TTC549 (cell line): ENCODE data around the gene URM1.

Source experiments
- FAIRE-seq: peaks from 2 replicates; lab custom pipeline; 2012; peaks lifted over from hg19 to GRCh38; lab: Jason Lieb, UNC

The URM1 gene

DNA sequence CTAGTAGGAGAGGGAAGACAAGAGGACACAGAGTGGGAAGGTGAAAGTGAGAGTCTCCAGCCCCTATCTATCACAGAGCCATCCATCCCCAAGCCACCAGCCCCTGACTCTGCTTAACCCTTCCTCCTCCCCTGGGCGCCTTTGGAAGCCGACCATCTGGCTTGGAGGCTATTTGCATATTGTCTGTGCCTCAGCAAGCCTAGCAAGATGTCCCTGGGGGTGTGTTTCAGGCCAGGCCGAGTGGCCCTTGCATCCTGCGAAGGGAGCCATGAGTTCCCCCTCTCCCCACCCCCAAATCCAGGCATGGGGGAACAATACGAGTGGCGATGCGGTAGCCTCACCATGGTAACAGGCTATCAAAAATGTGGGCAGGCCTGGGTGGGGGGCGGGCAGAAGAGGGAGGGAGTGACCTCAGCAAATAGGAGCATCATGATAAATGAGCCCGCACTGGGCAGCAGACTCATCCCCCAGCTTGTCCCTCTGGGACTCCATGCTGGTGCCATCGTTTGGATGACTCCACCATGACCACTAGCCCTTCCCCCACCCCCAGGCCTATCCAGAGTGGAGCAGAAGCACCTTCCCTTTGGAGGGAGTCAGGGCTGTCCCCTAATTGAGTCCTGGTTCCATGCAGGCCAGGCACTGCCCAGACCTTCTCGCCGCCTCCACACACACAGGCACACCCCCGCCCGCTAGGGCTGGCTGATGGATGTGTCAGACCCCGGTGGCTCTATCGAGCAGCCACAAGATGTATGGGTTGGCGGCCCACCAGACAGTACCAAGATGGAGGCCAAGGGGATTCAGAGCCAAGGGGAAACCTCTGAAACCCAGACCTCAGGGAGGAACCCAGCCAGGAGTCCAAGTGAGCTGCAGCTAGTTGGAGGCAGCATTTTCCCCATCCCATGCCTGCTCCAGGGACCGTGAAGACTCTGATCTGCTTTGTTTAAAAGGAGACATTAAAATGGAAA lies 14.6 kb downstream of the URM1 start:
- no peak for FAIRE-seq

DNA sequence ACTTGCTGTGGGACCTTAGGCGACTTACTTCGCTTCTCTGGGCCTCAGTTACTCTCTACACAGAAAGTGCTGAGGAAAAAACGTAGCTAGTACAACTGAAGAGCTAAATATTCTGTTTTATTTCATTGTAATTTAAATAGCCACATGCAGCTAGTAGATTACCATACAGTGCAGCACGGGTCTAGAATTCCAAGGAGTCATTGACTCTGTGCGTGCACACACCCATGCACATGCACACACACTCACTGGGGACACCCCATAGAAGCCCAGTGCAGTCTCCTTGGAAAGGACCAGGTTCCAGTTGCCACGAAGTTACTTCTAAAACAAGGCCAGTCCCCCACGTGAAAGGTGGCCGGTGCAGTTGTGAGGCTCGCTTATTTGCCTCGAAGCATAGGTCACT lies 17.0 kb downstream of the URM1 start:
- no peak for FAIRE-seq

DNA sequence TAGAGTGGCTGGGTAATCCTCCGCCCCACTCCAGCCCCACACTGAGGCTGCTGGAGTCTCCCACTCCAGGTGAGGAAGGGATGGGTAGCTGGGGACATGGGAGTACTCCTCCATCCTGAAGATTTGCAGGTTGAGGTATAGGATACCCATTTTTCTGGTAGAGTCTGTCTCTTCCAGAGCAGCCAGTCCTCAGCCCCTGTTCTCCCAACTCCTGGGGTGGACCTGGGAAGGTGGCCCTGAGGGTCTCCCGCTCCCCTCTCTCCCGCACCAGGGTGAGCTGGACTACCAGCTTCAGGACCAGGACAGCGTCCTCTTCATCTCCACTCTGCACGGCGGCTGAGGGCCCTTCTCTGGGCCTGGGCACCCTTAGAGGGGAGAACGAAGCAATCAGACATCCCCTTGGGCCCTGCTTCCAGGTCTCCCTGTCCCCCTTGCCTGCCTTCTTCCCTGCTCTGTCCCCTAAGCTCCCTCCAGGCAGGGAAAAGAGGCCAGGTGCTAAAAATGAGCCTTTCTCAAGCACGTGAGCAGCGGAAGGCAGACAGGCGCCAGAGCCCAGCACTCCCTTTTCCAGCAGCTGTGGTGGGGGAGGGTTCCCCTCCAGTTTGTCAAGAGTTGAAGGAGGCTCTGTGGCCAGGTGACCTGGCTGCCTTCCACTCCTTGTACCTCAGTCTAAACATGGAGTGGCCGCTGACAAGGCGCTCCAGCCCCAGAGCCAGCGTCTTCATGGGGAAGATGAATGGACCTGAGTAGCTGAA lies 18.4 kb downstream of the URM1 start:
- no peak for FAIRE-seq

DNA sequence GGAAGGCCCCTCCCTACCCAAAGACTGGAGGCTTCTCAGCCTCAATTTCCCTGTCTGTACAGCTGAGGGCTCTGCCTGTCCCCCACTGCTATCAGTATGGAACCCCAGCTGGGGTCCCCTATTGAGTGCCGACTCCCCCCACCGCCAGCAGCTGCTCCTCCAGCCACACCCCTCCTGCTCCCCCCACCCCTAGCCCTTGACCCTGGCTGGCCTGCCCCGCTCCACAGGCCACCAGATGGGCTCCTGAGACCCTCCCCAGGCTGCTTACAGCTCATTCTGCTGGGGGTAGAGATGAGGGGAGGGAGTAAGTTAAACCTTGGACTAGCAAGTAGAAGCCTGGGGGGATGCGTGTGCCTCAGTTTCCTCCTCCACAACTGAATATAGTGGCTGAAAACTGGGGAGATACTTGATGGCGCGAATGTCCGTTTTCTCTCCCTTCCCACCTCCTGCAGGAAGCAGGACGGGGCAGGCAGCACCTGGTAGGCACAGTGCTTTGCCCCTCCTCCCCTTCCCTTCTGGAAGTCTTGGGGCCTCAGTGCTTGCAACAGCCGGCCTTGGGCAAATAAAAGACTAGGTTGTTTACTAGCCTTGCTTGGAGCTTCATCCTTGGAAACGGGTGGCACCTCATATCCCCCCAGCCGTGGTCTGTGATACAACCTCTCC lies 19.1 kb downstream of the URM1 start:
- no peak for FAIRE-seq

DNA sequence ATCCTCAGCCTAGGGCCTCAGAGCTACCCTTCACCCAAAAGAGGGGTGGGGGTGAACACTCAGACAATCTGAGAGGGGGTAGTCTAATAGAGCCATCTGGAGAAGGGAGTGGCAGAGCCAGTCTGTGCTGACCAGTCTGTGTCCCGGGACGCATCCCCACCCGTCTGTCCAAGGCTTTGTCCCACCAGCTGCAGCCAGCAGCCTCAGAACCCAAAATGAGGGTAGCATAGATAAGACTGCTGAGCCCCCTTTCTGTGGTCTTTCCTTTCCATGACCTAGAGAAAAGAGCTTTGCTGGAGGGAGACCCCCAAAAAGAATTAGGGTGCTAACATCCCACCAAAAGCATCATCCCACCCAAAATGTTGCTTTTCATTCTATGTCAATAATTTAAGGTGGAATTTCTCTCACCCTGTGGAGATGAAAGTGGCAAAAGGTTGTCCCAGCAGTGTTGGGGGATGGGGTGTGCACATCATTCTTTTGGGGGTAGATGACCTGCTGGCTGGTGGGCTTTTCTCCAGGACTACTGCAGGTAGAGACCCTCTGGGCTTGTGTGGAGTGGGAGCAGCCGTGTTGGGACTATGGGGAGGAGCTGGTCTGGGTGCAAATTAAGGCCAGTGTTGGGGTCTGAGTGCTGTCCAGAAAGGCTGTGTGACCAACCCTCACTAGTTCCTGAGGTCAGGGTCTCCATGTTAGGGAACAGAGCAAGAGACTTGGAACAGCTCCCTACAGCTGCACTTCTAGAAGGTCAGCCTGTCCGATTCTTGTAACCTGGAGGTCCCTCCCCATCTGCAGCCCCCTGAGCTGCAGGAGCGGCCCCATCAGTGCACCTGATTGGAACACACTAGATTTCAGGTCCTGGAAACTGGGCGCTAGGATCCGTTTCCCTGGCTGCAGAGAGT lies 19.9 kb downstream of the URM1 start:
- no peak for FAIRE-seq

DNA sequence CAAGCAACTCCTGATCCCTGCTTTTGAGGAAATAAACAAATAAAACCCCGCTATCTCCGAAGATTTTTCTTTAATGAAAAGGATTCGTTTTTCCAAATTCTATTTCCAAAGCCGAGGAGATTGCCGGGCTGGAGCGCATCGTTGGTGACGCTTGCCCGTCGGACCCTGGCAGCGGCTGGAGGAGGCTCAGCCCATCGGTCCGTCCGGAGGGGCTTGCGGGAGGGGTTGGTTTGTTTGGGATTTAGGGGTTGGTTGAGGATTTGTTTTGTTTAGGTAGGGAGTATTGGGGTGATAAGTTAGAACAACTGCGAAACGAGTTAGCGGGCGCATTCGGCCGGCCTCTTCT lies 20.8 kb downstream of the URM1 start:
- FAIRE-seq = no peak

DNA sequence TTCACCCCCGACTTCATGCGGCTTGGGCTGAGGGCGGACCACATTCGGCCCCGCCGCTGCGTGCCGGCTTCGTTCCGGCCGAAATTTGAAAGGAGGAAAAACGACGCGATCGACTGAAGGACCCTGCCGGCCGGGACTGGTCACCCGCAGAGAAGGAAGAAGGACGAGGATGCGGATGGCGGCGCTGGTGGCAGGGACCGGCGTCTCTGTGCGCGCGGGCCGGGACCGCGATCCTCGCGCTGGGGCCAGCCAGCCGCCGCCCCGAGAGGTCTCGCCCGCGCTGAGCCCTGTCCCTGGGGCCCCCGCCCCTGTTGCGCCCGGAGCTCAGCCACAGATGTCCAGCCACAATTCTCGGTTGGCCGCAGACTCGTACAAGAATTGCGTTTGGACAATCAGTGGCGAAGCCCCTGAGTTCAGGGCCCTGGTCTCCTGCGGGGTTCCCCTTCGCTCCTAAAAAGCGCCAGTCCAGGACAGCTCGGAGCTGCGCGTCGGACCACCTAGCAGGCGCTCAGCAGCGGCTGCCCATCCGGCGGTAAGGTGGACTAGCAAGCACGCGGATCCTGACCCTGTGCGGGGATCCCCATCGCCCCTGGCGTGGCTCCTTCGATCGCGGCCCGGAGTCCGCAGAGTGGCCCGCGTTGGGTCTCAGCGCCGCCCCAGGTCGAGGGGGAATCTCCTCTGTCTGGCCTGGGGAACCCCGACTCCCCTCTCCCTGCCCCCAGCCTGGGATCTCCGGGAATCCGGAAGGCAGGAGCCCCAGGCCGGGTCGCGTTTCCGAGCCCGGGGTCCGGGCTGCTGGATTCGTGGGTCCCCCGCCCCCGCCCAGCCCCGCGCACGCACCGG lies 21.3 kb downstream of the URM1 start:
- no peak for FAIRE-seq

DNA sequence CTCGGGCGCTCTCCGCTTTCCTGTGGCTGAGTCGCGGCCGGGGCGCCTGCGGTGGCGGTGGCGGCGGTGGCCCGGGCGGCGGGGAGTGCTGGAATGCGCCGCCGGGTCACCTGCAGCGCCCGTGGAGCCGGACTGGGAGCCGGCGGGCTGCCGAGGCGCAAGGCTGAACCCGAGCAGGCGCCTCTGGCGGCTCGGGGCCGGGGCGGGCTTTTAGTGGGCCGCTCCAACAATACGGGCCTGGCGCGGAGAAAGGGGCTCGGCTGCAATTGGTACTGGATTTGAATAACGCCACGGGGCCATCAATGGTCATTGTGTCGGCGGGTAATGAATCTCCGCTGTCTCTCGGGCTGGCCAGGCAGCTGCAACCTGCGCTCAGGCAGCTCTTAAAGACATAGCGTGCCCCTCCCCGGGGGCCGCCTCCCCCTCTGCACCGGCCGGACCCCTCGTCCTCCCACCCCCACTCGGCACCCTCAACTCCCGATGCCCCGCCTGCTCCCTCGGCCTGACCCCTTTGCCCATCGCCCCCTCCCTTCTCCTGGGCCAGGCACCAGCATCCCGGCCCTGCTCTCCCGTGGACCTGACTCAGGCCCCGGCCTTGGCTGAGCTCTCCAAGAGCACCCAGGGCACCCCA lies 22.1 kb downstream of the URM1 start:
- no peak for FAIRE-seq

DNA sequence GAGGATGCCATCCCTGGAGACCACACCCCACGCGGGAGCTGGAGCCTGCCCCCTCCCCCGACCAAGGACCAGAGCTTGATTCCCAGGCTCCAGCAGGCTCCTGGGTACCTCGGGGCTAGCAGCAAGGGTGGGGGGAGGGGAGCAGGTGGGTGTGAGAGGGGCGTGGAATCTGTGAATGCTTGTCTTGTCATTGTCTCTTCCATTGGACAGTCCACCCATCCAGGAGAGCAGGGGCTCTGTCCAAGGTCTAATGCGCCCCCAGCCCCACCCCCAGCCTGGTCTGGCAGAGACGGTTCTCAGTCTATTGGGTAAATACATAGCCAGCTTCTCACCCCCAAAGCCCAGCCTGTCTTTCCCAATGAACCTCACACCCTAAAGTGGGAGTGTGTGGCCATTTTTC lies 22.8 kb downstream of the URM1 start:
- FAIRE-seq = no peak

DNA sequence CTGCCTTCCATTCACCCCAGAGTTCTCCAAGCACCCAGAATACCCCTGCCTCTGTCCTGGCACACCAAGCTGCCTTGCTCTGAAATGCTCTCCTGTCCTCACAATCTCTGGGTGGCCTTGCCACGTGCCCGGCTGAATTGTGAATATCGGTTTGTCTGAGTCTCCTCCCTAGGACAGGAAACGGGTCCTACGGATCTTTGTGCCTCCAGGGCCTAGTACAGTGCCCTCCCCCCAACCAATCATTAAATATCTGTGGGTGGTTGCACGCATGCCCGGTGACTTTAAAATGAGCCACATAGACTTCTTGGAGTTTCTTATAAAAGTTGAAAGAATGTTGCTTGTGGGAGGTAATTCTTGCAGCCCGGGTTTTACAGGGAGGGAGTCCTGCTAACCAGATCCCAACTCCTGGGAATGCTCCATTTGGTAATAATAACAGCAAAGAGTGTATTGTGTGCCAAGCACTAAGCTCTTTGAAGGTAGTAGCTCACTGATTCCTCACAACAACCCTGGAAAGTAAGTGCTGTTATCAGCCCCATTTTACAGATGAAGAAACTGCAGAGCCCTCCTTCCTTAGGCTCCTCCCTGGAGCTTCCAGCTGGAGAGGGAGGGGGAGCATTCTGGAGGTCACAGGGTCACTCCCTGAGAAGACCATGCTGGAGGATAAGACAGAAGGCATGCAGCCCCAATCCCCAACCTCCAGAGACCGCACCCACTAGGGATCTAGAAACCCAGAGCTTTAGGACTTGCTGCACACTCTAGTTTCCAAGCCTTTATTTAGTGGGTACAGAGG lies 23.4 kb downstream of the URM1 start:
- FAIRE-seq = no peak

DNA sequence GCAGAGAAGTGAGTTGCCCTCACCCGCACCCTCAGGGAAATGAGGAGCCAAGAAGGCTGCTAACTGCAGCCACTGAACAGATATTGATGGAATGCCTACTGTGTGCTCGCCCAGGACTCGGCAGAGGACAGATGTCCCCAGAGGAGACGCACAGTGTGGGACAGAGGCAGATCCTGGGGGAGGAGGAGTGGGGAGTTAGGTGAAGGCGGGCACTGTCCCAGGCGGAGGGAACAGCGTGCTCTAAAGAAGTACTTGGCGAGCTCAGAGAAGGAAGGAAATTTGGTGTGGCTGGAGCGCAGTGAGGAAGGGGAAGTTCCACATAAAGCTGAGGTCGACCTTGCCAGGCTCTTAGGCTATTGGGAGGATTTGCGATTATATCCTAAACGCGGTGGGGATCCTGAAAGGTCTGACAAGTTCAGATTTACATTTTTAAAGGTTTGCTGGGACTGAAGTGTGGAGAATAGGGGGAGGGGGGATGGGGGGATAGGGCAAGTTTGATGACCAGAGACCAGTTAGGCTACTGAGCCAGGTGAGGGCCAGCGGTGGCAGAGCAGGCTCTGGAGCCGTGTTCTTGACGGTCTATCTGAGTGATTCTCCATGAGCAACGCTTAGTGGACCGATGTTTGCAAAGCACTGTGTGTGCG lies 25.9 kb downstream of the URM1 start:
- FAIRE-seq = no peak

DNA sequence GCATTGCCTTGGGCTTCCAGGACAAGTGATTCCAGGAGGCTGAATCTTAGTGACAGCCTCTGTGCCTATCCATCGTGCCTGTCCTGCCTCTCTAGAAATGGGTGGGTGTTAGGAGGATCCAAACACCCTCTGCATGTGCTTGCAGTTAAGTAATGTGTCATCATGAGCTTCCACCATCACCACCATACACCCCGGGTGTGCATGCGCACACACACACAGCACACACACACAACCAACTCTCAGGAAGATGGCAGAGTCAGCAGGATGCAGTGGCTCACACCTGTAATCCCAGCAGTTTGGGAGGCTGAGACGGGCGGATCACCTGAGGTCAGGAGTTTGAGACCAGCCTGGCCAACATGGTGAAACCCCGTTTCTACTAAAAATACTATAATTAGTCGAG lies 26.7 kb downstream of the URM1 start:
- FAIRE-seq = no peak

DNA sequence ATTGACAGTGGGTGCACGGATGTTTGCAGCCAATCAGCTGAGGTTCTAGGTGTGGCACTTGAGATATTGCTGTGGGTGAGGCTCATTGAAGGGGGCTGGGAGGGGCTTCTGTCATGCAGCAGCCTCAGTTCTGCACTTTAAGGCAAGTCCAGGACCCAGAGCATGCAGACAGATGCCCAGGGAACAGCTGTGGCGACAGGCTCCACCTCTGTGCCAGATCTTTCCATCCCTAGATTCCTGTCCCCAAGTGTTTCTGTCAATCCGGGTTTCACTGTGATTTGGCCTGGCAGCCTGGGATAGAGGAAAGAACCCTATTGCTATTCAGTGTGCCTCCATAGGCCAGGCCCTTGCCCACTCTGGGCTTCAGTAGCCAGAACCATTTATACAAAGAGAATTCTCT lies 28.7 kb downstream of the URM1 start:
- FAIRE-seq = no peak

DNA sequence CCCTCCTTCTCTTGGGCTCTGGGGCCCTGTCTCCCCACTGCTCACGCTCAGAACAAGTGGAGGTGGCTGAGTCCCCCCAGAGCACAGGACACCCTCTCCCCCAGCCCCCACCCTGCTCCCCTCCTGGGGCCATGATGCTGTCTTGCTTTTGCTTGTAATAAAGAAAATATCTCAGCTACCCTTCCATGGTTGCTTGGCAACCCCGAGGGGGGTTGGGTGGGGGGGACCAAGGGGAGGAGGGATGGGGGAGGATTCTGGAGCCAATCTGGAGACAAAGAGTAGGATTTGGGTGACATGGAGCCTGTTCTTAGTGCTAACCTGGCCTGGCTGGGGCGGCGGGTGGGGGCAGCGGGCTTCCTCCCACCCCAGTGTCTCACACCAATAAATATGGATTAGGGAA lies 33.4 kb downstream of the URM1 start:
- FAIRE-seq = no peak

DNA sequence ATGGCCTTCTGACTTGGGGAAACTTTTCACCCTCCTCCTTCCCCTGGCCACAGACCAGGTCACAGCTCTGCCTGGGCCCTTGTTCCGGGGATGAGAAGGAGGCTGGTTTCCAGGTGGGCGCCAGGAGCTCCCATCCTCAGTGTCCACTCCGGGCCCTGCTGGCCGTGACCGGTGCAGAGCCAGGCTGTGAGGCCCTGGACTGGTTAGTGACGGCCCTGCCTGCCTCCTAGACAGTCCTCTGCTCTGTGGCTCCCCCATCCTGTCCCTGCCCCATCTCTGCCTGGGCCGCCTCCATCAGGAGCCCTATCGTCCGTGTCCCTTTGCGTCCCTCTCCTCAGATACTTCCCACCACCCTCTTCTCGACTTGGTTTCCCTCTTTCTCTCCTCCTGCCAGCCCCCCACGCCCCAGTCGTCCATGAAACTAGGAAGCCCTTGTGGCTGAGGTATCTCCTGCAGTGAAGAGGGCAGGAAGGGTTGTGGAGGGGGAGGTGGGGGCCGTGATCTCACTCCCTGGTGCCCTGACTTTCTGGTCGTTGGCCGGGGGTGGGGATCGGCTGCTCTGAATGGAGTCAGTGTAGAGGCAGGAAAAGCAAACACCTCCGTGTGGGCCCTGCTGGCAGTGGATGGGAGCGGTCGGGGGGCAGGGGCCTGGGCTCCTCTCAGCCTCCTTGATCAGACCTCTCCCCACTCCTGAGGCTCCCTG lies 34.1 kb downstream of the URM1 start:
- no peak for FAIRE-seq

DNA sequence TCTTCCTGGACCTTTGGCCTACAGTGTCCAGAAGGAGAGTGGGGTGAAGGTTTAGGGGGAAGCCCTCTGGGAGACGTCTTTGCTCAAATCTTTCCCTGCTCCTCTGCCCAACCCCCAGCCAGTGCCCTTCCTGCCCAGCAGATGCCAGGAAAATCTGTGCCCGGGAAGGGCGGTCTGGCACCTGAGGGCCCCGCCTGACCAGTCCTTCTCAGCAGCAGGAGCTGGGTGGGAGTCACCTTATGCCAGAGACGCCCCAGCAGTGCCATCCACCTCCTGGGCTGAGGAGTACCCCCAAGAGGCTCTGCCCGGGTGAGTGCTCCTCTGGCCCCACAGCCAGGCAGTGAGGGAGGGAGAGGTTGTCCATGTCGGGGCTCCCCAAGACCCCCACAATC lies 34.6 kb downstream of the URM1 start:
- FAIRE-seq = no peak

DNA sequence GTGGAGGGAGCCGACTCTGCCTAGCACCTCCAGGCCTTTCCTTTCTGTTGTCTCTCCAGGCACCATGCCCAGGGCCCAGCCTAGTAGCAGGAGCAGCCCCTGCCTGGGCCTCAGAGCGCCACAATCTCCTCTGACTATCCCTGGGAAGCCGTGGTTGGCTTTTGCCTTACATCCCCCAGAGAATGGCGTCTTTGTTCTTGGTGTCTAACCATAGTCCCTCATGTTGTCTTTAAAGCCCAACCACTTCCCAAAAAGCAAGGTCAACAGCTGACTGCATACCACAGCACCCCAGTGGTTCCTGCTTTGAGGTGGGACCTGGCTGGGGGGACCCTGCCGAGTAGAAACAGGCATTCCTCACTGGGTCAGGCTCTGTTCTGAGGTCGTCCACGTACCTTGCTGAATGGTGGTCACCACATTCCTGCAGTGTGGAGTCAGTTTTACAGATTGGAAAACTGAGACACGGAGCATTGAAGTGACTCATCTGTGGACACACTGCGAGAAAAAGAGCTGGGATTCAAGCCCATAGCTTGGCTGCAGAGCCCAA lies 35.7 kb downstream of the URM1 start:
- no peak for FAIRE-seq

DNA sequence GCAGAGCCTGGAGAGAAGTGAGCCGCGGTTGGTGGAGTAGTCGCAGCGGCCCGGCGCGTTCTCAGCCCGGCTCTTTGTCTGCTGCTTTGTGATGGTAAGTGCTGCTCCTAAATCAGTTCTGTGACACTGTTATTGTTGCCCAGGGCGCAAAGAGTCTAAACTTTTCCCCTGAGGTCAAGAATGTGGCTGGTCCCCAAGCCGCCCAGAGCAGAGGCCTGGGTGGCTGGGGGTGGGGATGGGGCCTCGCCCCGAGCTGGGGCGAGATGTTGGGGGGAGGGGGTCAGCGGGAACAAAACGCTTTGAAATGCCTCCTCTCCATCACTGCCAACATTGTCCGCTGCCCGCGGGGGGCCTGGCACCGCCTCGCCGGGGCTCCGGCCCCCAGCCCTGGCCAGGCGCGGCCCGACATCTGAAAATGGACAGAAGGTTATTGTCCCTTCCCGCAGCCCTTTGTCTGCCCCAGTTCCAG lies 37.8 kb downstream of the URM1 start:
- no peak for FAIRE-seq
